ENCODE measurements around the gene KATNAL1. TPM values are rescaled to one million over a fixed set of nuclear protein-coding genes. Genes with fewer than 3 reads are reported as not detected.

The KATNAL1 gene
- total RNA-seq, 4 donors from 2014 or later, result 22.2 to 41.4 (median 28.4) TPM

GRCh38 chr13:30266756-30267155, 40.6 kb downstream of the KATNAL1 start:
- no peak for TF ChIP-seq CTCF (IDR thresholded peaks at IDR 0.05; ENCODE audit: low read depth)

GRCh38 chr13:30257468-30258099, 49.8 kb downstream of the KATNAL1 start:
- no peak for TF ChIP-seq CTCF (IDR thresholded peaks at IDR 0.05; ENCODE audit: low read depth)

- no peak for TF ChIP-seq CTCF (IDR thresholded peaks at IDR 0.05; ENCODE audit: low read depth)
Observed at GRCh38 chr13:30256713-30257467, 50.5 kb downstream of the KATNAL1 start.

GRCh38 chr13:30255696-30256095, 51.7 kb downstream of the KATNAL1 start:
- no peak for TF ChIP-seq CTCF (IDR thresholded peaks at IDR 0.05; ENCODE audit: low read depth)

GRCh38 chr13:30253830-30254229, 53.5 kb downstream of the KATNAL1 start:
- TF ChIP-seq CTCF (IDR thresholded peaks at IDR 0.05; ENCODE audit: low read depth), result no peak

GRCh38 chr13:30247406-30247805, 59.9 kb downstream of the KATNAL1 start:
- TF ChIP-seq CTCF (IDR thresholded peaks at IDR 0.05; ENCODE audit: low read depth), result no peak

GRCh38 chr13:30241532-30241931, 65.8 kb downstream of the KATNAL1 start:
- TF ChIP-seq CTCF (IDR thresholded peaks at IDR 0.05; ENCODE audit: low read depth), result no peak

Data from subcutaneous adipose tissue (tissue), 4 donors.